ENCODE data around the gene SHC3. TPM values are rescaled to one million over a fixed set of nuclear protein-coding genes. Genes with fewer than 3 reads are reported as not detected.

The SHC3 gene
- total RNA-seq, 2 experiments from 2014 or later = 0.03 TPM; not detected in 1

DNA sequence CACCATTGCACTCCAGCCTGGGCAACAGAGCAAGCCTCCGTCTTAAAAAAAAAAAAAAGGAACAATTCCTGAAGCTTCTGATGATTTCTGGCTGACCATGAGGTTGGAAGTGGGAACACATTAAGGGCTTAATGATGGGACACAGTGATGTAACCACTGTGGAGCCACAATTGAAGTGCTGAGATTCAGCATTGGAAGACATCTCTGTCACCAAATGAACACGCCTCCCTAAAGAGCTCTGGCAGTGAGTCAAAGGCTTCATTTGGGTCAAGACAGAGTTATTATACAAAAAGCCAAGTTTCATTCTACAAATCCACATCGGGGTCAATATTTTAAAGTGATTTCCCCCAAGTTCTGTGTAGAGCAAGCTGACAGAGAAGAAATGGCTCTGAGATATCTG, 191.8 kb downstream of the SHC3 start:
- BruUV-seq (replicated peaks) = no TSS peak
- intact Hi-C loops (cut with micrococcal nuclease; ENCODE audit: unreplicated experiment) = no loop called here
- TF ChIP-seq EZH2phosphoT487 (IDR thresholded peaks at IDR 0.05; ENCODE audit: borderline replicate concordance, low read depth, low read length) = no peak
- TF ChIP-seq CTCF (conservative IDR thresholded peaks at IDR 0.05; ENCODE audit: low read length) = no peak
- Histone ChIP-seq H3K9me2 (ENCODE audit: insufficient read depth, low read length) (no peaks in the 10 kb centered on the region), H3K4me1 (ENCODE audit: insufficient read depth, low read length, poor library complexity, severe bottlenecking) (peaks cover 9% of the 10 kb centered on the region), H3K9me3 (ENCODE audit: low read length) (no peaks in the 10 kb centered on the region), H3K27ac (ENCODE audit: low read depth, low read length, poor library complexity, severe bottlenecking) (no peak overlapping the region), H3K4me2 (ENCODE audit: low read length) (no peak overlapping the region), H2AFZ (ENCODE audit: low read length) (no peak overlapping the region), H4K20me1 (ENCODE audit: insufficient read depth, low read length) (no peaks in the 10 kb centered on the region), H3K36me3 (ENCODE audit: insufficient read depth, low read length) (no peaks in the 10 kb centered on the region), H3K4me3 (ENCODE audit: low read depth, low read length, poor library complexity, severe bottlenecking) (no peak overlapping the region), H3K79me2 (ENCODE audit: insufficient read depth, low read depth, low read length) (no peaks in the 10 kb centered on the region)
- DNase-seq (ENCODE audit: low spot score) = no peak
- ChIA-PET POLR2A (interaction anchor here (0.7 kb wide), 1 partner anchor 466 kb away, joined by 3 read pairs; no protein-coding TSS in a partner anchor), CTCF (ENCODE audit: unreplicated experiment) (no interaction called here)

DNA sequence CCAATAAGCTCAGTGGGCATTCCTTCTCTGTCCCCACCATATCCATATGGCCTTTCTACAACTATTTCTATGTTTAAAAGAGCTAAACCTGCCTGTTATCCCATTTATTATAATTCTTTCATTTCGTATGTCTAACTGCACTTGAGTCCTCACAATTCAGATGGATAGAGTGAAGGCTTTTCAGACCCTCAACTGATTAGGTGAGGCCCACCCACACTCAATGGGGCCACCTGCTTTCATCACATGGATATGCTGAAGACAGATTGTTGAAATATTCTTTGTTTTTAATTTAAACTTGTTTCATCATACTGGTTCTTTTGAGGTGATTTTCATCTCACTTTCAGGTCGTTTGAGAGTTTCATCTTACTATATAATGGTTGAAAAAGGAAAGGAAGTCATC, 193.0 kb downstream of the SHC3 start:
- Histone ChIP-seq H3K79me2 (ENCODE audit: insufficient read depth, low read depth, low read length) (no peaks in the 10 kb centered on the region), H3K4me2 (ENCODE audit: low read length) (no peak overlapping the region), H4K20me1 (ENCODE audit: insufficient read depth, low read length) (no peaks in the 10 kb centered on the region), H3K4me3 (ENCODE audit: low read depth, low read length, poor library complexity, severe bottlenecking) (no peak overlapping the region), H3K27ac (ENCODE audit: low read depth, low read length, poor library complexity, severe bottlenecking) (no peak overlapping the region), H2AFZ (ENCODE audit: low read length) (no peak overlapping the region), H3K36me3 (ENCODE audit: insufficient read depth, low read length) (no peaks in the 10 kb centered on the region), H3K9me3 (ENCODE audit: low read length) (no peaks in the 10 kb centered on the region), H3K9me2 (ENCODE audit: insufficient read depth, low read length) (no peaks in the 10 kb centered on the region), H3K4me1 (ENCODE audit: insufficient read depth, low read length, poor library complexity, severe bottlenecking) (peaks cover 9% of the 10 kb centered on the region)
- DNase-seq (ENCODE audit: low spot score) = no peak
- BruUV-seq (replicated peaks) = no TSS peak
- TF ChIP-seq EZH2phosphoT487 (IDR thresholded peaks at IDR 0.05; ENCODE audit: borderline replicate concordance, low read depth, low read length) (no peak), CTCF (conservative IDR thresholded peaks at IDR 0.05; ENCODE audit: low read length) (no peak)
- ChIA-PET POLR2A (no interaction called here), CTCF (ENCODE audit: unreplicated experiment) (no interaction called here)
- intact Hi-C loops (cut with micrococcal nuclease; ENCODE audit: unreplicated experiment) = no loop called here

- no peak for DNase-seq (ENCODE audit: low spot score)
- Histone ChIP-seq H3K27ac (ENCODE audit: low read depth, low read length, poor library complexity, severe bottlenecking) (no peak overlapping the region), H3K79me2 (ENCODE audit: insufficient read depth, low read depth, low read length) (no peaks in the 10 kb centered on the region), H3K4me2 (ENCODE audit: low read length) (no peak overlapping the region), H3K4me1 (ENCODE audit: insufficient read depth, low read length, poor library complexity, severe bottlenecking) (peaks cover 8% of the 10 kb centered on the region), H3K9me3 (ENCODE audit: low read length) (no peaks in the 10 kb centered on the region), H2AFZ (ENCODE audit: low read length) (no peak overlapping the region), H3K9me2 (ENCODE audit: insufficient read depth, low read length) (no peaks in the 10 kb centered on the region), H3K36me3 (ENCODE audit: insufficient read depth, low read length) (no peaks in the 10 kb centered on the region), H4K20me1 (ENCODE audit: insufficient read depth, low read length) (no peaks in the 10 kb centered on the region), H3K4me3 (ENCODE audit: low read depth, low read length, poor library complexity, severe bottlenecking) (no peak overlapping the region)
- ChIA-PET POLR2A (no interaction called here), CTCF (ENCODE audit: unreplicated experiment) (no interaction called here)
- intact Hi-C loops (cut with micrococcal nuclease; ENCODE audit: unreplicated experiment) = no loop called here
- BruUV-seq (replicated peaks) = no TSS peak
- TF ChIP-seq EZH2phosphoT487 (IDR thresholded peaks at IDR 0.05; ENCODE audit: borderline replicate concordance, low read depth, low read length) = no peak
- no peak for TF ChIP-seq CTCF (conservative IDR thresholded peaks at IDR 0.05; ENCODE audit: low read length)
Measured at GRCh38 chr9:88984543-88984883, 194.1 kb downstream of the SHC3 start.
